ENCODE results near the gene FOXL2.

Gene FOXL2

DNA sequence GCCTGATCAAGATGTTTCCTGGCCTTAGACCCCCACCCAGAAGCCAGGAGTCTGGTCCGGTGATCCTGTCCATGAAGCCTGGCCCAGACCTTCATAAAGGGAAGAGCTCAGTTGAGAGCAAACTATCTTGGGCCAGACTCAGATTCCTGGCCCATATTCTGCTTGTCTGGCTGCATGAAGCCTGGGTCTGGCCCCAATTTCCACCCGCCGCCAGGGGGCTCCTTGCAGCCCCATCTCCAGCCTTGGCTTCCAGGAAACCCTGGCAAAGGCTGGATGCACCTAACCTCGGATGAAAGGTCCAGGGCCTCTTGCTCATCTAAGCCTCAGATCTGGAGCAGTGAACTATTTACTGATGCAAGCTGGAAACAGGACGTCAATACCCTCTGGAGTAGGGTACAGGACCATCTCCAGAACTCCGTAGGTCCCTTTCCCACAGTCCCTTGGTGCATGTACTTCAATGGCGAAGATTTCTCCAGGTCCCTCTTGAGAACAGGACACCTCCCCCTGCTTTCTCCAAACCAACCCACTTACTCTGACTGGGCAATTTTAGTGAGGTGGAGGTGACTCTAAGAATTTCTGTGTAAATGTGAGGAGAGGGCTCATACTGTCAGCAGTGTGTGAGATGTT is 5.6 kb downstream of the FOXL2 start:
- H3K4me3 ChIP-seq (ENCODE audit: low read depth, low read length): no peak overlapping the region
- no peak overlapping the region for H3K27ac ChIP-seq
- TF ChIP-seq, protein P1, sequence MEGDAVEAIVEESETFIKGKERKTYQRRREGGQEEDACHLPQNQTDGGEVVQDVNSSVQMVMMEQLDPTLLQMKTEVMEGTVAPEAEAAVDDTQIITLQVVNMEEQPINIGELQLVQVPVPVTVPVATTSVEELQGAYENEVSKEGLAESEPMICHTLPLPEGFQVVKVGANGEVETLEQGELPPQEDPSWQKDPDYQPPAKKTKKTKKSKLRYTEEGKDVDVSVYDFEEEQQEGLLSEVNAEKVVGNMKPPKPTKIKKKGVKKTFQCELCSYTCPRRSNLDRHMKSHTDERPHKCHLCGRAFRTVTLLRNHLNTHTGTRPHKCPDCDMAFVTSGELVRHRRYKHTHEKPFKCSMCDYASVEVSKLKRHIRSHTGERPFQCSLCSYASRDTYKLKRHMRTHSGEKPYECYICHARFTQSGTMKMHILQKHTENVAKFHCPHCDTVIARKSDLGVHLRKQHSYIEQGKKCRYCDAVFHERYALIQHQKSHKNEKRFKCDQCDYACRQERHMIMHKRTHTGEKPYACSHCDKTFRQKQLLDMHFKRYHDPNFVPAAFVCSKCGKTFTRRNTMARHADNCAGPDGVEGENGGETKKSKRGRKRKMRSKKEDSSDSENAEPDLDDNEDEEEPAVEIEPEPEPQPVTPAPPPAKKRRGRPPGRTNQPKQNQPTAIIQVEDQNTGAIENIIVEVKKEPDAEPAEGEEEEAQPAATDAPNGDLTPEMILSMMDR (IDR thresholded peaks at IDR 0.05; ENCODE audit: low read depth, low read length, missing control alignments): peak; percentile 88
- H3K36me3 ChIP-seq (replicated peaks): no peaks in the 10 kb centered on the region
- DNase-seq: no peak
- H3K27me3 ChIP-seq (replicated peaks): peaks cover 93% of the 10 kb centered on the region
- in situ Hi-C loops (cut with HindIII; ENCODE audit: low pct_ligation_motif_present, low sequenced_read_pairs): loop anchor here (25.0 kb wide), 1 partner anchor 371 kb away; no protein-coding TSS in a partner anchor

DNA sequence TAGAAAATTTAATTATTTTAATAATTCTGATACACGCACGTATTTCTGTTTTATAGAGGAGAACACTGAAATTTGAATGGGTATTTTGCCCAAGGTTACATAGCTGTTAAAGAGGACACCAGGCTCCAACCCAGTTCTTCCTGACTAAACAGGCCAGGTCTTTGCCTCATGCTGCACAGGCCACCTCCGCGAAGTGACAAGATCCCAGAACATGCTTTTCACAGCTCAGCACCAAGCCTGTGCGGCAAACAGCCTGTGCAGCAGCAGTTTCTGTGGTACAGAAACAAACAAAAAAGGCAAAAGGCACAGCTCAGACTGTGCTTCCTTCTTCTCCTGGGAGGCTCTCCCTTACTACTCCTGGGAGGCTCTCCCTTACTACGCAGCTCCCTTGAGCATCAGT is 6.5 kb downstream of the FOXL2 start:
- in situ Hi-C loops (cut with HindIII; ENCODE audit: low pct_ligation_motif_present, low sequenced_read_pairs): loop anchor here (25.0 kb wide), 1 partner anchor 372 kb away; no protein-coding TSS in a partner anchor
- Histone ChIP-seq H3K27me3 (replicated peaks) (peaks cover 87% of the 10 kb centered on the region), H3K27ac (no peak overlapping the region), H3K4me3 (ENCODE audit: low read depth, low read length) (no peak overlapping the region), H3K36me3 (replicated peaks) (no peaks in the 10 kb centered on the region)
- no peak for DNase-seq
- TF ChIP-seq, protein P1 (IDR thresholded peaks at IDR 0.05; ENCODE audit: low read depth, low read length, missing control alignments): no peak

DNA sequence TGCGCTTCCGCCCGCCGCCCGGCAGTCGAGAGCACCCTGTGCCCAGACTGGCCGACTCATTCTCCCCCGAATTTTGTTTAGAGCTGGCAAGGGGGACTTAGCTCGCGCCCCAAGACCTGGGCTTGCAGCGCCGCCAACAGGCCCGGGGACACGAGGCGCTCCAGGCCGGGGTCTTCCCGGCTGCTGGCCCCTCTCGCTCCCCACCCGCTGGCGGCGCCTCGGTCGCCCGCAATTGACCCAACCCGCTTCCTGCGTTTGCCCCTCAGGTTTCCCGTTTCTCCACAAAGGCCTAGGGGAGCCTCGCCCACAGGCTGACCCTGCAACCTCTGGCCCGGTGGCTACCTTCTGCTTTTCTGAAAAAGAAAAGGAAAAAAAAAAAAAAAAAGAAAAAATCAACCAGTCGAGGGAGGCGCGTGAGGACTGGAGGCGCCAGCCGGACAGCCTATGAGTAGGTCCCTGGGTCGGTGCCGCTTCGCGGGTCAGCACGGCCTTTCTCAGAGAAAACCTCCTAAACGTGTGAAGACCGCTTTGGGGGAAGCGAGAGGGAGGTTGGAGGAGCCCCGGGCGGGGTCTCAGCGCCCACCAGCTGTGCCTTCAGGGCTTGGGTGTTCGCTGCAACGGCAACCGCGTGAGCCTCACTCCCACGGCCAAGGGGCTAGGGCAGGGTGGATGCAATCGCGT is 7.2 kb downstream of the FOXL2 start:
- no peak for DNase-seq
- Histone ChIP-seq H3K4me3 (ENCODE audit: low read depth, low read length) (no peak overlapping the region), H3K36me3 (replicated peaks) (no peaks in the 10 kb centered on the region), H3K27ac (no peak overlapping the region), H3K27me3 (replicated peaks) (peaks cover 79% of the 10 kb centered on the region)
- TF ChIP-seq, protein P1 (IDR thresholded peaks at IDR 0.05; ENCODE audit: low read depth, low read length, missing control alignments): no peak
- in situ Hi-C loops (cut with HindIII; ENCODE audit: low pct_ligation_motif_present, low sequenced_read_pairs): loop anchor here (25.0 kb wide), 1 partner anchor 373 kb away; no protein-coding TSS in a partner anchor

DNA sequence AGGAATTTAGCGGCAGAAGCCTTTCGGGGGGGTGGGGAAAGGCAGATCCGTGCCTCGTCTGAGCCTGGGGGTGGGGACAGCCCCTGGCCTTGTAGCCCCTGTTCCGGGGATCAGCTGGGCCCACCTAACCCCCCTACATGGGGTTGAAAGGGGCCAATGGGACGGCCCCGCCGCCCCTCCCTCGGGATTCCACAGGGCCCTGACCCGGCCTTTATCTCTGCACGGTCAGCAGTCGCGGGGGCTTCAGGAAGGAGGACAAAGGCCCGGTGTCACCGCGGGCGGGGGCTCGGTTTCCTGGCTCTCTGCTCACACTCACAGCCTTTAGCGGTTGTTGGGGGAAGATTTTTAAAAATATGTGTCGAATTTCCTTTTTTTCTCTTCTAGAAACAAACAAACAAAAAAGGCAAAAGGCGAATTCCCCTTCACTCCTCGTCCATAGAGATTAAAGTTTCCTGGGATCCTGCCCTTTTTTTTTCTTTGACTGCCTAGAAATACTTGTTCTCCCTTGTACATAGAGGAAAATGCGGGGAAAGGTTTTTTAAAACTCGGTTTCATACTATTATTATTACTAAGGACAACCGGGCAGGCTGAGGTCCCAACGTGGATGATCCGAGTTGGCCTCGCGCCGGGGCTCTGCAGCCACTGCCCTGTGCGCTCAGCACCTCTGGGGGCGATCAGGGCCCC is 7.9 kb downstream of the FOXL2 start:
- in situ Hi-C loops (cut with HindIII; ENCODE audit: low pct_ligation_motif_present, low sequenced_read_pairs): loop anchor here (25.0 kb wide), 1 partner anchor 373 kb away; no protein-coding TSS in a partner anchor
- no peak for DNase-seq
- Histone ChIP-seq H3K27me3 (replicated peaks) (peaks cover 74% of the 10 kb centered on the region), H3K27ac (no peak overlapping the region), H3K4me3 (ENCODE audit: low read depth, low read length) (no peak overlapping the region), H3K36me3 (replicated peaks) (no peaks in the 10 kb centered on the region)
- TF ChIP-seq, protein P1 (IDR thresholded peaks at IDR 0.05; ENCODE audit: low read depth, low read length, missing control alignments): no peak

DNA sequence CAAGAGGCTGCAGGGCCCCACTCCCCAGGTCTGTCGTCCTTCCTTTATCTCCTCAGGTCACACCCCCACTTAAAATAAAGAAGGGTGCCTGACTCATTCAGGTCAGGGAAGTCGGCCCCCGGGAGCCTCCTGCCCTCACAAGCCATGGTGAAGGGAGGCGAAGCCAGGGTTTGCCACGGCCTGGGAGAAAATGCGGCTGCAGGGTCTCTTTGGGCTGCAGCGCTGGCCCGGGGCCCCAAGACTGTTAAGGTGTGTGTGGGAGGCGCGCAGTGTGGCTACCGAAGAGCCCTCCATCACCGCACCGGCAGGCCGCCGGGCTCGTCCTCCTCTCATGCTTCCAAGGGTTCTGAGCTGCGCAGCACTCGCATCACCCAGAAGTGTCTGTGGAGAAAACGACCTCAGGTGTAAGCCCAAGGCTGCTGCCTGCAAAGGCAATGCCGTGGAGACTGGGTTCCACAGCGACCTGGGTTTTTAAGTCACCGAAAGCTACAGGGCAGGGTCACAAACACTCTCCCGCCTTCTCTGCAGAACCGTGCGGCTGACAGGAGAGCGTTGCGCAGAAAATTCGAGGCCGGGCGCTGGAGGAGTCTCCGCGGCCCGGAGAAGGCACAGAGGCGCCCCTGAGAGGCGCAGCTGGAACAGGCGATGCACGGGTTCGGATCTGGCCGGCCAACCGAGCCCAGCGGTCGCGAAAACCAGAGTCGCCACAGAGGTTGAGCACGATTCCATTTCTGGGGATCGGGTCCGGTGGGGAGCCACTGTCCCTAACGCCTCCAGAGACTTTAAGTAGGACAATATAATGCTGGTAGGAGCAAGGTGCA is 8.7 kb downstream of the FOXL2 start:
- peaks cover 69% of the 10 kb centered on the region for H3K27me3 ChIP-seq (replicated peaks)
- no peak overlapping the region for H3K4me3 ChIP-seq (ENCODE audit: low read depth, low read length)
- H3K36me3 ChIP-seq (replicated peaks): no peaks in the 10 kb centered on the region
- DNase-seq: no peak
- in situ Hi-C loops (cut with HindIII; ENCODE audit: low pct_ligation_motif_present, low sequenced_read_pairs): loop anchor here (25.0 kb wide), 1 partner anchor 374 kb away; no protein-coding TSS in a partner anchor
- H3K27ac ChIP-seq: no peak overlapping the region
- TF ChIP-seq, protein P1 (IDR thresholded peaks at IDR 0.05; ENCODE audit: low read depth, low read length, missing control alignments): no peak

Measured in brain microvascular endothelial cell (primary cell).